Embryonic facial prominence (tissue), 1 donor: ENCODE measurements around the gene TBCK.

Experiments used
- DNase-seq: peaks from one replicate; pipeline ENCODE4 v3.0.0-alpha.2; 2016; ENCODE audit errors: extremely low spot score

The TBCK gene

GRCh38 chr4:105991726-105992125 is 324.3 kb downstream of the TBCK start:
- DNase-seq, result no peak
